ENCODE results near the gene GALT. TPM values are rescaled to one million over a fixed set of nuclear protein-coding genes. Genes with fewer than 3 reads are reported as not detected.

GALT gene
- total RNA-seq, 1 experiment from 2014 or later, result 25.7 TPM

DNA sequence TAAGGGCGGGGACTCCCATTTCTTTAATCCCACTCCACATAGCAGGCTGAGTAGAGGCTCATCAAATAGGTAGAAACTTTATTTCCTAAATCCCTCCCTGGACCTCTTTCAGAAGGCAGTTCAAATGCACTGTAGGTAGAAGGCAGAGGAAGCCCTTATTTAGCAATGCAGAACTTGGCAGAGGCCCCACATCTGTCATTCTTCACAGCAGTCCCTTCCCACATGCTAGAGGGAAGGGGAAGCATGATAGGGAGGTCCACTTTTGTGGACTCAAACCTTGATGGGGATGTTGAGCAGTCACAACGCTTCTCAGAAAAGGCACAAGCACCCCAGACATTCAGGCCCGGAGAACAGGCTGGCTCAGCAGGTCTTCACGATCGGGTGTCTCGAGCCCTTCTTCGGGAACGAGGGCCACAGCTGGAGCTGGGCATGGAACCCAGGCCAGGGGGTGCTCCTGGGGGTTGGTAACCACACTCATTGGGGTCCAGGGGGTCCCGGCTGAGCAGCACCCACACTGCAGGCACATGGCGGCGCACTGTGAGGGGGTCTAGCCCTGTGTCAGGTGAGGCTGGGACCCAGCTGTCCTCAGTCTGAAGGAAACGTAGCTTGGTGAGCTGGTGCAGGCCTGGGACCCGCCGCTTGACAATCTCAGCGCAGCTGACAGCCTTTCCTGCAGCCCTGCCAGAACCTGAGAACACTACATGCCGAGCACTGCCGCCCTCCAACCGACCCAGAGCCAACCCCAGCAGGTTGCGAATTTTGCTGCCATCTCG, 35.9 kb upstream of the GALT start:
- CTCF ChIA-PET, result no interaction called here
- H3K4me3 Mint-ChIP-seq (ENCODE audit: low read depth, unreplicated experiment), result peak overlapping the region; percentile 86
- DNase-seq, result no peak
- TF ChIP-seq, protein P1, sequence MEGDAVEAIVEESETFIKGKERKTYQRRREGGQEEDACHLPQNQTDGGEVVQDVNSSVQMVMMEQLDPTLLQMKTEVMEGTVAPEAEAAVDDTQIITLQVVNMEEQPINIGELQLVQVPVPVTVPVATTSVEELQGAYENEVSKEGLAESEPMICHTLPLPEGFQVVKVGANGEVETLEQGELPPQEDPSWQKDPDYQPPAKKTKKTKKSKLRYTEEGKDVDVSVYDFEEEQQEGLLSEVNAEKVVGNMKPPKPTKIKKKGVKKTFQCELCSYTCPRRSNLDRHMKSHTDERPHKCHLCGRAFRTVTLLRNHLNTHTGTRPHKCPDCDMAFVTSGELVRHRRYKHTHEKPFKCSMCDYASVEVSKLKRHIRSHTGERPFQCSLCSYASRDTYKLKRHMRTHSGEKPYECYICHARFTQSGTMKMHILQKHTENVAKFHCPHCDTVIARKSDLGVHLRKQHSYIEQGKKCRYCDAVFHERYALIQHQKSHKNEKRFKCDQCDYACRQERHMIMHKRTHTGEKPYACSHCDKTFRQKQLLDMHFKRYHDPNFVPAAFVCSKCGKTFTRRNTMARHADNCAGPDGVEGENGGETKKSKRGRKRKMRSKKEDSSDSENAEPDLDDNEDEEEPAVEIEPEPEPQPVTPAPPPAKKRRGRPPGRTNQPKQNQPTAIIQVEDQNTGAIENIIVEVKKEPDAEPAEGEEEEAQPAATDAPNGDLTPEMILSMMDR (IDR thresholded peaks at IDR 0.05; ENCODE audit: unreplicated experiment), result no peak
- no peaks in the 10 kb centered on the region for H3K27me3 Mint-ChIP-seq (ENCODE audit: unreplicated experiment)
- H3K36me3 Mint-ChIP-seq (ENCODE audit: insufficient read depth, unreplicated experiment), result peaks cover 16% of the 10 kb centered on the region
- H3K9me3 Mint-ChIP-seq (ENCODE audit: low read depth, unreplicated experiment), result no peaks in the 10 kb centered on the region
- intact Hi-C loops (cut with micrococcal nuclease; ENCODE audit: unreplicated experiment), result no loop called here
- H3K4me1 Mint-ChIP-seq (ENCODE audit: low read depth, unreplicated experiment), result no peaks in the 10 kb centered on the region
- no peak overlapping the region for H3K27ac Mint-ChIP-seq (ENCODE audit: unreplicated experiment)
- no TSS peak for BruUV-seq (replicated peaks)

DNA sequence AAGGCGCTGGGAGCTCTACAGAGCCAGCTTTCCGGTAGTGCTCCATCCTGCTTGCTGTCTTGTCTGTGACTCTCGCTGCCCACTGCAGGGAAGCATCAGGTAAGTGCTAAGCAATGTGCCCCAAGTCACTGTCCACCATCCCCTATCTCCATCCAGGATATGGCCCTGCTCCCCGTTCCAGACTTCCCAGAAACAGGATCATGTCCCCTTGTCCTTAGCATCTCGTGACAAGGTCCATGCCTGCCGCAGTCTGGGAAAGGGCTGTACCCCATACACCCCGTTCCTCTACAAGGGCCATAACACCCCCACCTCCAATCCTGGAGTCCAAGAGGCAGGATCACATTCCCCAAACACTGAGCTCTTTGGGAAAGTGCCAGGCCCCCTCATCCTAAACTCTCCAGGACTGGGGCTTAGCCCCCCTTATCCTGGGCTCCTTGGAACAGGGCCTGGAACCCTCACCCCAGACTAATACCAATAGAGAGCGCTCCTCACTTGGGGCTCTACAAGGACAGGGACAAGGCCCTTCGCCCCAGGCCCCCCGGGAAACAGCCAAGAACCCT, 35.1 kb upstream of the GALT start:
- TF ChIP-seq, protein P1 (IDR thresholded peaks at IDR 0.05; ENCODE audit: unreplicated experiment), result no peak
- TSS peak; percentile 53 for BruUV-seq (replicated peaks)
- H3K4me1 Mint-ChIP-seq (ENCODE audit: low read depth, unreplicated experiment), result no peaks in the 10 kb centered on the region
- CTCF ChIA-PET, result no interaction called here
- no peaks in the 10 kb centered on the region for H3K9me3 Mint-ChIP-seq (ENCODE audit: low read depth, unreplicated experiment)
- H3K4me3 Mint-ChIP-seq (ENCODE audit: low read depth, unreplicated experiment), result peak overlapping the region; percentile 86
- H3K27me3 Mint-ChIP-seq (ENCODE audit: unreplicated experiment), result no peaks in the 10 kb centered on the region
- H3K27ac Mint-ChIP-seq (ENCODE audit: unreplicated experiment), result peak overlapping the region; percentile 79
- intact Hi-C loops (cut with micrococcal nuclease; ENCODE audit: unreplicated experiment), result no loop called here
- H3K36me3 Mint-ChIP-seq (ENCODE audit: insufficient read depth, unreplicated experiment), result peaks cover 16% of the 10 kb centered on the region
- DNase-seq, result no peak

DNA sequence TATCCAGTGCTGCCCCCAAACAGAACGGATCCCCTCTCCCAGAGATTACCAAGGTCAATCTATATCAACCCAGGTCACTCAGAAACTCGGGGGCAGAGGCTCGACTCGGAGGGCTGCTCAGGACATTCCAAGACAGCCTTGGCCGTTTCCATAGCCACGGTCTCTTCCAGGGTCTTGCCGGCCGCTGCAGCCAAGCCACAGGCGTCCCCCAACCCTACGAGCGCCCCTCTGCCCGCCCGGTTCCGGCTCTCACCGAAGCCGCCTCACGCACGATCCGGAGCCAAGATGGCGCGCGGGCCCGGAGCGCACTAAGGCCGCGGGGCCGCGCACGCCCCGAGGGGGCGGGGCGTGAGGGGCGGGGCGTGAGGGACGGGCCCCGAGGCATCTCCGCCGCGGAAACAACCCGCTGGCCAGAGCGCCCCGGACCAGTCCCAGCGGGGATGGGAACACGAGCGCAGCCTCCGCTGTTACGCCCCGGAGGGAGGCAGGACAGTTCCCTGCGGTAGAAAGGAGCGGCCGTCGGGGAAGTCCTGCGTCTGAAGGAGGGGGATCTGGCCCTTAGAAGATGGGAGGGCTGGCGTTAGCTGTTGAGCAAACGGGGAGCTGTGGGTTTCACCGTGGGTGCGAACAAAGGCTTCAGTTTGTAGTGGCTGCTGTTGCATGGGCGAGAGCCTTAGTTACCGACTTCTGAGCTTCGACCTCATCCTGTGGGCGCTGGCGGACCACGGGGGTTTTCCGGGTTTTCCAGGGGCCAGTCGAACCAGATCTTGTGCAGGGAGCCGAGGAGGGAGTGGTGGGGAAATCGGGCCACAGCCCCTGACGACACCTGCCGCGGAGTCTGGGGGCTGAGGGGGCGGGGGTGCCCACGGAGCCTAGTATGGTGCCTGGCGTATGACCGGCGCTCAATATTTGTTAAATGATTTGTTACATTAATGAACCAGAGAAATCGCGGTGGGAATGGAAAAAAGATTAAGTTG, 34.4 kb upstream of the GALT start, which contains the start of gene RPP25L:
Gene RPP25L, minus strand, starts transcription at position 287 of the 977 bp plus-strand sequence. CDS start 801 bp downstream, outside the sequence.
- TF ChIP-seq, protein P1 (IDR thresholded peaks at IDR 0.05; ENCODE audit: unreplicated experiment), result no peak
- DNase-seq, result peak; percentile 84
- intact Hi-C loops (cut with micrococcal nuclease; ENCODE audit: unreplicated experiment), result loop anchor here (1.0 kb wide), 1 partner anchor 22 kb away; no protein-coding TSS in a partner anchor
- H3K27ac Mint-ChIP-seq (ENCODE audit: unreplicated experiment), result peak within 1 kb of the TSS; percentile 79
- no peaks in the 10 kb centered on the region for H3K27me3 Mint-ChIP-seq (ENCODE audit: unreplicated experiment)
- H3K4me1 Mint-ChIP-seq (ENCODE audit: low read depth, unreplicated experiment), result no peaks in the 10 kb centered on the region
- H3K4me3 Mint-ChIP-seq (ENCODE audit: low read depth, unreplicated experiment), result peak within 1 kb of the TSS; percentile 86
- peaks cover 16% of the 10 kb centered on the region for H3K36me3 Mint-ChIP-seq (ENCODE audit: insufficient read depth, unreplicated experiment)
- H3K9me3 Mint-ChIP-seq (ENCODE audit: low read depth, unreplicated experiment), result no peaks in the 10 kb centered on the region
- CTCF ChIA-PET, result interaction anchor here (1.0 kb wide), 1 partner anchor 22 kb away, joined by 3 read pairs; no protein-coding TSS in a partner anchor
- BruUV-seq (replicated peaks), result no TSS peak

DNA sequence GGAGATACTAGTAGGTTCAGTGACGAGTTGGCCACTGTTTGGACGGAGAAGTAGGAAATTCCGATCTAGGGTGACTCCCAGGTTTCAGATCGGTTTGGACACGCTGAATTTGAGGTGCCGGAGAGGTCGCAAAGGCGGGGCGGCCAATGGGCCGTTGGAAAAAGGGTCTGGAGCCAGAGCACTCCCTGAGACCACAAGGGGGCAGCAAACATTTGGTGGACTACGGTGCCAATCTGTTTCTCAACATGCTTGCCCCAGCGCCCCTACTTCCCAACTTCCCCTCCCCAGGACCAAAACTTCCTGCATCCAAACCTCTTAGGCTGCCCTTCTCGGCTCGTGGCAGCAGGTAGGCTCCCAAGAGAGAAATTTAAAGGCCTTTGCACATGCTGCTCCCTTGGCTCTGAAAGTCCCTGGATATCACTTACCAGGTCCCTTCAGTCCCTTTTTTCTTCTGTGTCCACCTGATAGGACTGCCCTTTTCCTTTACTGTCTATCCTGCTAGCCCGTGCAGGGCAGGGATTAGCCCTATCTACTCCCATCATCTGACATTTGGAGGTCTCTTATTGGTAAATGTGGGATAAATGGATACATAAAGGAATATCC, 33.6 kb upstream of the GALT start:
- Mint-ChIP-seq H3K27ac (ENCODE audit: unreplicated experiment) (no peak overlapping the region), H3K4me1 (ENCODE audit: low read depth, unreplicated experiment) (no peaks in the 10 kb centered on the region), H3K9me3 (ENCODE audit: low read depth, unreplicated experiment) (no peaks in the 10 kb centered on the region), H3K4me3 (ENCODE audit: low read depth, unreplicated experiment) (peak overlapping the region; percentile 86), H3K36me3 (ENCODE audit: insufficient read depth, unreplicated experiment) (peaks cover 16% of the 10 kb centered on the region), H3K27me3 (ENCODE audit: unreplicated experiment) (no peaks in the 10 kb centered on the region)
- peak; percentile 79 for DNase-seq
- CTCF ChIA-PET, result interaction anchor here (0.6 to 1.0 kb wide), 2 partner anchors 21 to 434 kb away, joined by 3 to 5 read pairs; no protein-coding TSS in a partner anchor
- no TSS peak for BruUV-seq (replicated peaks)
- TF ChIP-seq, protein P1 (IDR thresholded peaks at IDR 0.05; ENCODE audit: unreplicated experiment), result peak; percentile 55
- intact Hi-C loops (cut with micrococcal nuclease; ENCODE audit: unreplicated experiment), result loop anchor here (1.0 kb wide), 1 partner anchor 21 kb away; no protein-coding TSS in a partner anchor

All from Calu3 (cell line).